Hematopoietic multipotent progenitor cell treated with erythropoietin and hydrocortisone succinate and interleukin-3 and kit ligand, for 4 days (in vitro differentiated cells): ENCODE measurements around the gene RASD2.

Experiments
- DNase-seq: peaks from one replicate; pipeline ENCODE4 v3.0.0-alpha.2; 2015

Gene RASD2

GRCh38 chr22:35561796-35562526, 21.3 kb downstream of the RASD2 start:
- no peak for DNase-seq

- DNase-seq, result no peak
These were observed 22.6 kb downstream of the RASD2 start for GRCh38 chr22:35563211-35563610.

DNA sequence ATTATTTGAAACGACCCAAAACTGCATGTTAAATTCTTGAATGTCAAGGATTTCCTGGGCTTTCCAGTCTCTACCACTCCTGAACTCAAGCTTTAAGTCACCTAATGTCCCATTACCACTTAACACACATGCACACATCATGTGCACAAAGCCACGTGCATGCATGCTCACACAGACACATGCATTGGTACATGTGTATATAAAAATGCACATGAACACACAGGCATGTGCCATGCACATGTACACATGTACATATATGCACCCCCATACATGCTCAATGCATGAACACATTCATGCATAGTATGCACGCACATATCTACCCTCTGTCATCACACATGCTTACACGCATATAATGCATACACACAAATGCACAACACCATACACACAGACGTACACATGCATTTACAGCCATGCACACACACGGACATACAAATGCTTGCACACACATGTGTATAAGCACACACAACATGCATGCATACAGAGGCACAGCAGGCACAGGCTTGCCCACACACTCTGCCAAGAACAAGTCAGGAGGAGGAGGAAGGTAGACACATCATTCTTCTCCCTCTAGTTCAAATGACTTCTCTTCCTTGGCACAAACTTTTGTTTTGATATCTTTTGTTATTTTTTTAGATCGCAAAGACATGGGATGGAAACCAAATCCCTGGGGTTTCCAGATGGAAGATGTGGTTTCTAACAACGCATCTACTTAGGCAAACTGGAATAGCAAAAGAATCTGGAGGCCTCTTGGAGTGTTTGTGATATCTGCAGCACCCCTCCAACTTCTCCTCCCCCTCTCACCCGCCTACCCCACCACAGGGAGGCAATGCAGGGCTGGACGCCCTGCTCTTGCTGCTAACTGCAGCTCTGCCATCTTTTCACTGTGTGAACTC, 24.6 kb downstream of the RASD2 start:
- DNase-seq, result no peak

DNA sequence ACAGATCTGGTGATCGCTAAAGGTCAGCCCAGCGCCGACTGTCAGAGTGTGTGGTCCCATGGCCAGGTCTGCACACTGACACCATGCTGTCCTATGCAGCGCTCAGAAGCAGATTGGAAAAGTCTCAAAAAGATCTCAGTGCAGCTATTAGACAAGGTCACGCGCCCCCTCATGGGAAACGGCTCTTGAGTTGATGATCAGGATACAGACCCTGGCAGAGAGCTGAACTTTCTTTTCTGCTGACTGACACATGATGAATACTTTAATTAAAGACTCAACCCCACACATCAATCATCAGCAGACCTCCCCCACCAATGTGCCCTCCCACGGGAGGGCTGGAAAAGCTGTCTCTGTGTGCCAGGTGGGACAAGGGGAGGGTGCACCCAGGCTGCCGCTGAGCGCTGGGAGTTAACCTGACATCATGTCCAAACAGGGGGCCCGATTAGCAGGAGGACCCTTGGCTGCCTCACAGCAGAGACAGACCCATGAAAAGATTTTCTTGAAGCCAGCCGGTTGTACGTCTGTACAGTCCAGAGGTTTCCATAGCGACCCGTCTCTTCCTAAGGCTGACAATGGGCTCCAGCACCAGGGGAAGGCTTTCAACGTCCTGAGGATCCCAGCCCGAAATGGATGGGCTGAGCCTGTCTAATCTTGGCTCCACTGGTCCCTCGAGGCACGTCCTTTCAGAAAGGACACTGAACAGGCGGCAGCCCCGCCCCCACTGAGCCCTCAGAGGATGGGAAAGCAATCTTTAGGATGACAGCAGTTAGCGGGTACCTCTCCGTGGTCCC, 26.9 kb downstream of the RASD2 start:
- DNase-seq, result no peak

DNA sequence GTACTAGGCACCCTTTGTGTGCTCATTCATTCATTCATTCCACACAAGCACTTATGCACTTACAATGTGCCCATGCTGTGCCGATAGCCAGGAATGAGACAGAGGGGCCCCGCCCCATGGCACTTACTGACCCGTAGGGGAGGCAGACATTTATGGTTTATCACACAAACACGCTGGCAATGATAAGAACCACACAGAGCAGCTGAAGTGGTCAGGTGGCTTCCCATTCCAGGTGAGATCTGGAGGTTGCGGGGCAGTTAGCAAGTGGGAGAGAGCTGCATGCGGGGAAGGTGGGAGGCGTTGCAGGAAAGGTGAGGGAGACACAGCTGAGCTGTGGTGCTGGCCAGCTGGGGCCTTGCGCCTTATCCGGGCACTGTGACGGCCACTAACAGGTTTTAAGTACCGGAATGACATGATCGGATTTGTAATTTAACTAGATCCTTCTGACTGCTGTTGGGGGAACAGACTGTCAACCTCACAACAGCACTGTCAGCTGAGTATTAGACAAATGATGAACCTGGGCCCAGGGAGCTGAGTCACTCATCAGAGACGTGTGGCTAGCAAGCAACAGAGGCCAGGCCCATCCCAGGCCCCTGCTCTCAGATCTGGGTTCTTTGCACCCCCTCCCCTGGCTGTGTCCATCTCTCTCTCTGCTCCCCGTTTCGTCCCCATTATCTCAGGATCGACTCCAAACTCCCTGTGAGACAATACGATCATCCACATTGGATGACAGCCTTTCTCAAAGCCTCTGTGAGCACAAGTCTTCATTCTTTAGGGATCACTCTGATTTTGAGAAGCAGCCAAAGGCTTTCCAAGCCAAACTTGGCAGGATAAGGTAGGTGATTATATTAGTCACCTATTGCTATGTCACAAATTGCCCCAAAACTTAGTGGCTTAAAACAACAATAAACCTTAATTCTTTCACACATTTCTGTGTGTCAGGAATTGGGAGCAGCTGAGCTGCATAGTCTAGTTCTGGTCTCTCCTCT, 28.4 kb downstream of the RASD2 start:
- DNase-seq, result no peak

DNA sequence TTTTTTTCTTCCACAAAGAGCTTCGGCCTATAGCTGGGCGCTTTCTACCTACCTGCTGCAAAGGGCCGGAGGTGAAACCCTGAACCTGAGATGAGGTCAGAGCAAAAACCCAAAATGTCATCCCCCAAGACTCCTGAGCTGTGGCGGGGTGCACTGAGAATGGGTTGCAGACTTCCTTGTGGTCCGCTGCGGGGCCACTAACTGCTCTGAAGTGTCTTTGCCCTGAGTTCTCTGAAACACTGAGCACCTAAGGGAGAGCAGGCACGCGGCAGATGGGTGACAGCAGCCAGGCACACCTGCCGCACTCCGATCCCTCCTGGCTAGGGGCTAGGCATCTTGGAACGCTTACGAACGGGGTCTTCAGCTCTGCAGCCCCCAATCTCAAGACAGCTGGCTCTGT, 29.3 kb downstream of the RASD2 start:
- no peak for DNase-seq

DNA sequence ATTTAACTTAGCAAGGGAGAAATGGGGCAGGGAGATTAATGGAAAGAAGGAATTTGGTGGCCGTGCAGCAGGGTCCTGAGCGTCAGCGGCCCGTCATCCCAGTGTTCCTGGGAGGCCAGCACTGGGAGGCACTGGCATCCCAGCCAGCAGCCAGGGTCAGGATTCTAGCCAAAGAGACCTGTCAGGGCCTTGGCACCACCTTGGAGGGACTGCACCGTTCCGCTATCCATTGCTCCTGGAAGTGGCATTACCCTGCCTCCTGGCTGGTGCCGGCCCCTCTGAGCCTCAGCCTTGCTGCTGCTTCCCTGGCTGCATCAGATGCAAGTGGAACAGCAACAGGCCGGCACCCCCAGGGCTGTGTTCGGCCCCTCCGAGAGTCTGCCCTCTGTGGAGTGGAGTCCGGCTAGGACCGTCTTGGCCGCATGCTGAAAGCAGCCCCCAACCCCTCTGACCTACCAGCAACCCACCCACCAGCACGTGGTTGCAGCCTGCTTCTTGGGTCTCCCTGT, 30.1 kb downstream of the RASD2 start:
- DNase-seq, result no peak

DNA sequence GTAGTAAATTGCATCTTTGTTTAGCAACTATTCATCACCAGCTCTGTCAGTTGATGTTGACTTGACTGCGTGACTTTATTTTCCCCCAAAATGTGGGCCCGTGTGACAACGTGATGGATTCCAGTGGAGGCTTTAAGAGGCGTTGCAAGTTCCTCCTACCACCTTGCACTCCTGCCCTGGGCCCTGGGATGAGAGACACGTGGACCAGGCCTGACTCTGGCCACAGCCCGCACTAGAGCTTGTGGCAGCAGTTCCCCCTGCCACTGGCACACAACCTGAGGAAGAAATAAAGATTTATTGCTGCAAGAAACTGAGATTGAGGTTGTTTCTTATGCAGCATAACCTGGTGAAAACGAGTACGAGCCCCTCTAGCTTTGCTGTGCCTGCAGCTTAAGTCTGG, 31.9 kb downstream of the RASD2 start:
- DNase-seq, result no peak

GRCh38 chr22:35575116-35575748, 34.6 kb downstream of the RASD2 start:
- no peak for DNase-seq

DNA sequence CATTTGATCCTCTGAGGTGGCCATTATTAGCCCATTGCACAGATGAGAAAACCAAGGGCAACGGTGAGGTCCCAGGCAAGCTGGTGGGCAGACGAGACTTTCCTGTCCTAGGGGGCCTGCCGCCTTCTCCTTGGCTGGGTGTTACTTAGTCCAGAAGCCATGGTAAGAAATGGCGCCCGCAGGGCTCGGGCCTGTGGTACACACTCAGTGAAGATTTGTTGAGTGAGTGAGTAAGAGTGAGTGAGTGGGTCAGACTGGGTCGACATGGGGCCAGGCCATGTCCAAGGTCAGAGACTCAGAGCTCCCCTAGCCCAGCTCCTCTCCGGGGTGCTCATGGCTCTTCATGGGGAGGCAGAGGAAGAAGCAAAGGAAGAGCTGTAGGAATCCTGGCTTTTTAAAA, 36.0 kb downstream of the RASD2 start:
- DNase-seq, result no peak

GRCh38 chr22:35577799-35578659, 37.4 kb downstream of the RASD2 start:
- DNase-seq, result no peak

- no peak for DNase-seq
These were observed 38.4 kb downstream of the RASD2 start for GRCh38 chr22:35578836-35579575.

GRCh38 chr22:35580351-35581022, 39.9 kb downstream of the RASD2 start:
- DNase-seq, result no peak

DNA sequence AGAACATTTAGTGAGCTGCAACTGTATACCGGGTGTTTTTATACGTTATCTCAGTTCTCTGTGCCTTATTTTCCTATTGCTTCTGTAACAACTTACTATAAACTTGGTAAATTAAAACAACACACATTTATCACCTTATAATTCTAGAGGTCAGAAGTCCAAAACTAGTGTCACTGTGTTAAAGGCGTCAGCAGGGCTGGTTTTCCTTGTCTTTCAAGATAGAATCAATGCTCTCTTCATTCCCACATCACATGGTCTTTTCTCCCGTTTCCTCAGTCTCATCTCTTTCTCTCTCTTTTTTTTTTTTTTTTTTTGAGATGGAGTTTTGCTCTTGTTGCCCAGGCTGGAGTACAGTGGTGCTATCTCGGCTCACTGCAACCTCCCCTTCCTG, 40.4 kb downstream of the RASD2 start:
- DNase-seq, result no peak

GRCh38 chr22:35582218-35582860, 41.7 kb downstream of the RASD2 start:
- no peak for DNase-seq

DNA sequence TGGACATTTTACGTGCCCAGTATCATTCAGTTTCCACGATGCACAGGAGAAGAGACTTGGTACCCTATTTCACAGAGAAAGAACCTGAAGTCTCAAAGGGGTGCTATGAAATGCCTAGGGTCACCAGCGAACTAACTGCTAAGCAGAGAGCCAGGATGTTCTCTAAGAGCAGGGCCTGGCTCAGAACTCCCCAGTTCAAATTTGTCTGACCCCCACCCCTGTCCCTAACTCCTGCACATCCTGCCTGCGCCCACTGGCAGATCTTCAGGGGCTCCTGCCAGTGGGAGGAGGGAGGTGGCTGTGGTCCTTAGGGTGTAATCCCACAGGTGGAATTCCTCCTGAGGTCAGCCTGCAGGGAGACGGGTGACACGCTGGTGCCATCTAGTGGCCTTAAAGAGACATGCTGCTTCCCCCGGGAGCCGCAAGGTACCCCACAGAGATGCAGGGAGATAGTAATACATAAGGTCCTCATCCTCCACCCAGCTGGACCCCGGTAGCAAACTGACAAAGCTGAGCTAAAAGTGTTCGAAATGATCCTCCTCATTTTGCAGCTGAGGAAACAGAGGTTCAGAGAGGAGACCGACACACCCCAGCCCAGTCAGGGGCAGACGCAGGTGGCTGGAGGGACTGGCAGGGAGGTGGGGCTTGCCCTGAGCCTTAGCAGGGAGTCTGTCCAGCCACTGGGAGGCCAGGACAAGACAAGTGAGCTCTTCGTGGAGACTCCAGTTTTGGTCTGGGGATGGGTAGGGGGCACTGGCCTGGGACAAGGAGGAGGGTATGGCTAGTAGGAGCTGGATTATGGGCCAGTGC, 42.4 kb downstream of the RASD2 start:
- DNase-seq, result peak; percentile 76

- no peak for DNase-seq
These were observed 46.1 kb downstream of the RASD2 start for GRCh38 chr22:35586771-35587170.

- DNase-seq, result no peak
These were observed 46.8 kb downstream of the RASD2 start for GRCh38 chr22:35587447-35587870.
